Caco-2 (cell line): ENCODE measurements around the gene PDE11A. TPM values are rescaled to one million over a fixed set of nuclear protein-coding genes. Genes with fewer than 3 reads are reported as not detected.

Experiments
- BruUV-seq: library from RNA; stranded (reverse); fragments of 400-500 nt; replicated peaks from 2 replicates; lab custom pipeline; 2021; lab: Mats Ljungman, UMichigan
- CTCF ChIA-PET: fragments of 300-600 bp; sonication (Branson Sonifier 250); formaldehyde crosslinking; loops from one replicate; lab custom pipeline; 2022; ENCODE audit warnings: antibody characterized with exemption; lab: Charles Lee
- POLR2A ChIA-PET: fragments of 300-600 bp; sonication (Branson Sonifier 250); formaldehyde crosslinking; loops from one replicate; lab custom pipeline; 2022; ENCODE audit warnings: antibody characterized with exemption; lab: Charles Lee
- DNase-seq, 2 experiments: peaks; one replicate each; pipeline versions ENCODE4 v3.0.0 to v3.0.0-alpha.2; 2020 to 2022
- H3K27me3 ChIP-seq: replicated peaks from 2 replicates; pipeline ENCODE4 v1.6.0; 2011; ENCODE audit warnings: low read length; ENCODE audit not compliant: control insufficient read depth, insufficient read depth
- H3K36me3 ChIP-seq: 2 replicates; pipeline ENCODE4 v1.5.1; 2011; ENCODE audit warnings: low read length; ENCODE audit not compliant: control insufficient read depth, insufficient read depth
- H3K4me1 ChIP-seq: fragments of 250-450 bp; sonication (Bioruptor Pico); 2 replicates; pipeline ENCODE4 v1.5.1; 2020; ENCODE audit warnings: mild to moderate bottlenecking
- H3K4me3 ChIP-seq: 2 replicates; pipeline ENCODE4 v1.5.1; 2011; ENCODE audit warnings: low read depth, mild to moderate bottlenecking, control low read depth, low read length
- H3K9me3 ChIP-seq: fragments of 250-450 bp; sonication (Bioruptor Pico); 2 replicates; pipeline ENCODE4 v1.5.1; 2020; ENCODE audit warnings: mild to moderate bottlenecking, moderate library complexity
- H3K27ac Mint-ChIP-seq: one replicate; pipeline ENCODE4 v1.8.0; 2022; ENCODE audit warnings: mixed read lengths; ENCODE audit not compliant: unreplicated experiment
- H3K27me3 Mint-ChIP-seq: one replicate; pipeline ENCODE4 v1.8.0; 2022; ENCODE audit warnings: mixed read lengths; ENCODE audit not compliant: insufficient read depth, unreplicated experiment
- H3K36me3 Mint-ChIP-seq: one replicate; pipeline ENCODE4 v1.8.0; 2022; ENCODE audit warnings: mild to moderate bottlenecking, mixed read lengths; ENCODE audit not compliant: insufficient read depth, unreplicated experiment
- H3K4me1 Mint-ChIP-seq: one replicate; pipeline ENCODE4 v1.8.0; 2022; ENCODE audit warnings: low read depth, mixed read lengths; ENCODE audit not compliant: unreplicated experiment
- H3K4me3 Mint-ChIP-seq: one replicate; pipeline ENCODE4 v1.8.0; 2022; ENCODE audit warnings: mild to moderate bottlenecking, moderate library complexity, mixed read lengths; ENCODE audit not compliant: unreplicated experiment
- H3K9me3 Mint-ChIP-seq: one replicate; pipeline ENCODE4 v1.8.0; 2022; ENCODE audit warnings: mixed read lengths; ENCODE audit not compliant: unreplicated experiment
- intact Hi-C: fragments of 100-400 bp; cut with micrococcal nuclease; formaldehyde crosslinking; loops from one replicate; pipeline ENCODE4 v1.10.0; 2022; ENCODE audit not compliant: unreplicated experiment
- total RNA-seq: library from RNA; stranded (reverse); gene quantifications from 2 replicates; pipeline ENCODE4 v1.2.3, GENCODE V29; 2022
- TF ChIP-seq, protein P1 (sequence below), 2 experiments: fragments of 200-600 bp in 1 of 2; IDR thresholded peaks; 1 replicate in 1 of 2; 2 replicates in 1 of 2; pipeline versions ENCODE4 v1.5.1 to v1.8.0; 2011 to 2022; ENCODE audit warnings: antibody characterized with exemption in 1 of 2, control low read depth in 1 of 2, inconsistent platforms in 1 of 2, low read depth in 1 of 2, low read length in 1 of 2, mild to moderate bottlenecking in 1 of 2, moderate library complexity in 1 of 2; ENCODE audit not compliant: insufficient read depth in 1 of 2, severe bottlenecking in 1 of 2, unreplicated experiment in 1 of 2

PDE11A gene
- total RNA-seq, 1 experiment from 2014 or later, result 0.25 TPM

DNA sequence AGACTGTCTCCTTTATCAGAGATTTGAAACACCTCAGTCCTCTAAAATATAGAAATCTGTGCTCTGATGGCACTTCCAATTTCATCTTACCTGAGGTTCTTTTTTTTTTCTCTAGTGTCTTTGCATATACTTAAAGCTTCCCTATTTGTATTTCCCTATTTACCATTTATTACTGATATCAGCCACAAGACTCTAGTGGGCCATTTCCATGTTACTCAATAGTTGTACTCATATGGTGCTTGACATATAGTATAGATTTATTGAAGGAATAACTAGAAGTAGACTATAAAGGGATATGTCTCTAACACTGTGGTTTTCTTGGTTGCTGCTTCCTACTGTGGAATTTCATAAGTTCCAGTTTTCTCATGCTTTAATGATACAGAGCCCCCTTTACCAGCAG is 42.7 kb upstream of the PDE11A start:
- no TSS peak for BruUV-seq
- POLR2A ChIA-PET, result no interaction called here
- H3K27me3 Mint-ChIP-seq, result no peaks in the 10 kb centered on the region
- TF ChIP-seq, protein P1, sequence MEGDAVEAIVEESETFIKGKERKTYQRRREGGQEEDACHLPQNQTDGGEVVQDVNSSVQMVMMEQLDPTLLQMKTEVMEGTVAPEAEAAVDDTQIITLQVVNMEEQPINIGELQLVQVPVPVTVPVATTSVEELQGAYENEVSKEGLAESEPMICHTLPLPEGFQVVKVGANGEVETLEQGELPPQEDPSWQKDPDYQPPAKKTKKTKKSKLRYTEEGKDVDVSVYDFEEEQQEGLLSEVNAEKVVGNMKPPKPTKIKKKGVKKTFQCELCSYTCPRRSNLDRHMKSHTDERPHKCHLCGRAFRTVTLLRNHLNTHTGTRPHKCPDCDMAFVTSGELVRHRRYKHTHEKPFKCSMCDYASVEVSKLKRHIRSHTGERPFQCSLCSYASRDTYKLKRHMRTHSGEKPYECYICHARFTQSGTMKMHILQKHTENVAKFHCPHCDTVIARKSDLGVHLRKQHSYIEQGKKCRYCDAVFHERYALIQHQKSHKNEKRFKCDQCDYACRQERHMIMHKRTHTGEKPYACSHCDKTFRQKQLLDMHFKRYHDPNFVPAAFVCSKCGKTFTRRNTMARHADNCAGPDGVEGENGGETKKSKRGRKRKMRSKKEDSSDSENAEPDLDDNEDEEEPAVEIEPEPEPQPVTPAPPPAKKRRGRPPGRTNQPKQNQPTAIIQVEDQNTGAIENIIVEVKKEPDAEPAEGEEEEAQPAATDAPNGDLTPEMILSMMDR (IDR thresholded peaks at IDR 0.05; ENCODE audit: insufficient read depth in 1 of 2, low read depth in 1 of 2, low read length in 1 of 2, severe bottlenecking in 1 of 2, unreplicated experiment in 1 of 2), result no peak
- no peak overlapping the region for H3K4me3 Mint-ChIP-seq
- Histone ChIP-seq H3K4me3 (no peak overlapping the region), H3K9me3 (no peaks in the 10 kb centered on the region), H3K36me3 (no peaks in the 10 kb centered on the region), H3K4me1 (0 out of 2 replicates have a peak, but pooled peaks cover 6% of the 10 kb centered on the region), H3K27me3 (no peaks in the 10 kb centered on the region)
- CTCF ChIA-PET, result no interaction called here
- H3K27ac Mint-ChIP-seq, result no peak overlapping the region
- DNase-seq, result no peak
- H3K36me3 Mint-ChIP-seq, result peaks cover 7% of the 10 kb centered on the region
- H3K9me3 Mint-ChIP-seq, result no peaks in the 10 kb centered on the region
- peaks cover 6% of the 10 kb centered on the region for H3K4me1 Mint-ChIP-seq
- intact Hi-C loops, result loop anchor here (10.0 kb wide), 1 partner anchor 180 kb away; no protein-coding TSS in a partner anchor

DNA sequence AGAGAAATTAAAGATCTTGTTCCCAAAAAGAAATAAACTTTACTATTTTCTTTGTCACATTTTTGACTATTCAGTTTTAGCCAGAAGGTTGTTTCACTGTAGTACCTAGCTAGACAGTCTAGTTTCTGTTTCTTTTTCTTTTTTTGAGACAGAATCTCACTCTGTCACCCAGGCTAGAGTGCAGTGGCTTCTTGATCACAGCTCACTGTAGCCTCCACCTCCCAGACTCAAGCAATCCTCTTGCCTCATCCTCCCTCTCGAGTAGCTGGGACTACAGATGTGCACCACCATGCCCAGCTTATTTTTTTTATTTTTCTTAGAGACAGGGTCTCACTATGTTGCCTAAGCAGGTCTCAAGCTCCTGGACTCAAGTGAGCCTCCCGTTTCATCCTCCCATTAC is 41.9 kb upstream of the PDE11A start:
- H3K9me3 ChIP-seq, result no peaks in the 10 kb centered on the region
- Mint-ChIP-seq H3K9me3 (no peaks in the 10 kb centered on the region), H3K27me3 (no peaks in the 10 kb centered on the region), H3K4me3 (no peak overlapping the region), H3K27ac (no peak overlapping the region), H3K36me3 (peaks cover 7% of the 10 kb centered on the region), H3K4me1 (peaks cover 6% of the 10 kb centered on the region)
- POLR2A ChIA-PET, result no interaction called here
- no peak for DNase-seq
- H3K4me1 ChIP-seq, result 0 out of 2 replicates have a peak, but pooled peaks cover 6% of the 10 kb centered on the region
- H3K4me3 ChIP-seq, result no peak overlapping the region
- H3K27me3 ChIP-seq, result no peaks in the 10 kb centered on the region
- TF ChIP-seq, protein P1 (IDR thresholded peaks at IDR 0.05; ENCODE audit: insufficient read depth in 1 of 2, low read depth in 1 of 2, low read length in 1 of 2, severe bottlenecking in 1 of 2, unreplicated experiment in 1 of 2), result no peak
- intact Hi-C loops, result loop anchor here (5.0 to 10.0 kb wide), 3 partner anchors 78 to 180 kb away; partner anchors contain the start of gene OSBPL6
- H3K36me3 ChIP-seq, result no peaks in the 10 kb centered on the region
- CTCF ChIA-PET, result no interaction called here
- BruUV-seq, result no TSS peak

DNA sequence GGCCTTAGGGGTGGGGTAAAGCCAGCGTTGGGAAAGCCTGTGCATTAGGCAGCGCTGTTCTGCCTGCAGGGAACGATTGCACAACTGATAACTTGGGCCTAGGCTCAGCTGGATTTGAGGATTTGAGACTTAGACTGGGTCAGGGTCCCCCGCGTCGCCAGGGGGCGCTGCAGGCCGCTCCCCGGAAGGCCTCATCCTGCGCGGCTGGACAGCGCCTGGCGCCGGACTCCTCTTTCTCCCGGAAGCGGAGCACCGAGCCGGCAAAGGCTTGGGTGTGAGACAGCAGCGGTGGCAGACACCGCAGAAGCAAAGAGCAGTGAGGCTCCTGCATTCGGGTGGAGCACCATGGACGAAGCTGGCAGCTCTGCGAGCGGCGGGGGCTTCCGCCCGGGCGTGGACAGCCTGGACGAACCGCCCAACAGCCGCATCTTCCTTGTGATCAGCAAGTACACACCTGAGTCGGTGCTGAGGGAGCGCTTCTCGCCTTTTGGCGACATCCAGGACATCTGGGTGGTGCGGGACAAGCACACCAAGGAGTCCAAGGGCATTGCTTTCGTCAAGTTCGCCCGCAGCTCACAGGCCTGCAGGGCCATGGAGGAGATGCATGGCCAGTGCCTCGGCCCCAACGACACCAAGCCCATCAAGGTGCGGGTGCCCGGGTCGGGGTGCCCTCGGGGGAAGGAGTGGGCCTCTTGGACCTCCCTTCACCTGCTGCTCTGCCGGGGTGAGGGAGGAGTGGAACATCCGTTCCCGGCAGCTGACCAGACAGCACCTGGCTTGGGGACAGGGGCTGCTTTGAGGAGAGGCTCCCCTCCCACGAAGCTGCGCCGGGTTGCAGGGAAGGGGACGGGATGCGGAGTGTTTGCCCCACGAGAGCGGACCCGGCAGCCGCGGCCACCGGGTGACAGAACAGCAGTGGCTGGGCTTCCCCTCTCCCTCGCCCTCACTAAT is 39.9 kb upstream of the PDE11A start, which contains the start of gene RBM45:
RBM45 (plus strand) TSS at position 236 of the 951 bp plus-strand sequence; CDS start at position 346, 110 bp downstream.
- Histone ChIP-seq H3K4me1 (0 out of 2 replicates have a peak, but pooled peaks cover 6% of the 10 kb centered on the region), H3K36me3 (no peaks in the 10 kb centered on the region), H3K4me3 (peak within 1 kb of the TSS; percentile 98), H3K27me3 (no peaks in the 10 kb centered on the region), H3K9me3 (no peaks in the 10 kb centered on the region)
- Mint-ChIP-seq H3K4me3 (peak within 1 kb of the TSS; percentile 94), H3K9me3 (no peaks in the 10 kb centered on the region), H3K4me1 (peaks cover 6% of the 10 kb centered on the region), H3K27me3 (no peaks in the 10 kb centered on the region), H3K27ac (peak within 1 kb of the TSS; percentile 80), H3K36me3 (peaks cover 7% of the 10 kb centered on the region)
- intact Hi-C loops, result loop anchor here (1.0 to 10.0 kb wide), 6 partner anchors 80 to 368 kb away; partner anchors contain the start of genes OSBPL6 and PLEKHA3
- no TSS peak for BruUV-seq
- peak; percentile 92 to 95 for DNase-seq
- POLR2A ChIA-PET, result interaction anchor here (0.6 to 1.4 kb wide), 2 partner anchors 74 to 338 kb away, joined by 3 to 4 read pairs; partner anchors contain the start of genes PJVK and PRKRA
- CTCF ChIA-PET, result interaction anchor here (0.5 to 1.7 kb wide), 8 partner anchors 23 to 307 kb away, joined by 3 to 10 read pairs (median 4); no protein-coding TSS in a partner anchor
- TF ChIP-seq, protein P1 (IDR thresholded peaks at IDR 0.05; ENCODE audit: insufficient read depth in 1 of 2, low read depth in 1 of 2, low read length in 1 of 2, severe bottlenecking in 1 of 2, unreplicated experiment in 1 of 2), result peak; percentile 96 to 99
